ENCODE measurements around the gene NKD2. TPM values are rescaled to one million over a fixed set of nuclear protein-coding genes. Genes with fewer than 3 reads are reported as not detected.

NKD2 gene
- total RNA-seq, 1 experiment from 2014 or later, result 12.8 TPM

GRCh38 chr5:994272-994607 lies 14.4 kb upstream of the NKD2 start:
- Mint-ChIP-seq H3K27ac (no peak overlapping the region), H3K4me3 (no peak overlapping the region)

More at GRCh38 chr5:994272-994607, 14.4 kb upstream of the NKD2 start:
- DNase-seq (ENCODE audit: low spot score) (no peak), ATAC-seq (no peak)
- TF ChIP-seq E2F1 (CRISPR knock-in tag; IDR thresholded peaks at IDR 0.05) (no peak), ZNF121 (CRISPR knock-in tag; IDR thresholded peaks at IDR 0.05) (no peak), STAT6 (CRISPR knock-in tag; conservative IDR thresholded peaks at IDR 0.05; ENCODE audit: low read depth) (no peak), PRRX2 (CRISPR knock-in tag; IDR thresholded peaks at IDR 0.05) (no peak), NFE2L1 (CRISPR knock-in tag; IDR thresholded peaks at IDR 0.05) (no peak), NR1H2 (CRISPR knock-in tag; IDR thresholded peaks at IDR 0.05) (no peak), ESRRA (CRISPR knock-in tag; IDR thresholded peaks at IDR 0.05; ENCODE audit: borderline replicate concordance) (no peak), JAZF1 (CRISPR knock-in tag; IDR thresholded peaks at IDR 0.05) (no peak), AFF4 (CRISPR knock-in tag; IDR thresholded peaks at IDR 0.05; ENCODE audit: borderline replicate concordance) (no peak), ARID4B (CRISPR knock-in tag; IDR thresholded peaks at IDR 0.05; ENCODE audit: borderline replicate concordance) (no peak), TEAD4 (CRISPR knock-in tag; IDR thresholded peaks at IDR 0.05) (no peak), E2F4 (CRISPR knock-in tag; IDR thresholded peaks at IDR 0.05; ENCODE audit: borderline replicate concordance, low read depth) (no peak), MXD4 (CRISPR knock-in tag; IDR thresholded peaks at IDR 0.05; ENCODE audit: borderline replicate concordance) (no peak), NR2C2 (CRISPR knock-in tag; IDR thresholded peaks at IDR 0.05) (no peak), ZNF263 (CRISPR knock-in tag; IDR thresholded peaks at IDR 0.05; ENCODE audit: low read depth) (no peak), ATF6 (CRISPR knock-in tag; IDR thresholded peaks at IDR 0.05) (no peak)
- Mint-ChIP-seq H3K9me3 (no peaks in the 10 kb centered on the region), H3K4me1 (peaks cover 11% of the 10 kb centered on the region), H3K36me3 (no peaks in the 10 kb centered on the region), H3K27me3 (ENCODE audit: low read depth) (no peaks in the 10 kb centered on the region; the same call in 1 of the 2 replicates)
- CTCF ChIA-PET, result interaction anchor here (0.7 to 1.6 kb wide), 4 partner anchors 12 to 180 kb away, joined by 3 to 13 read pairs (median 4); no protein-coding TSS in a partner anchor
- POLR2A ChIA-PET, result no interaction called here

All from WTC11 (cell line).